Body of pancreas (tissue), 4 donors: ENCODE measurements around the gene FAT3.

Experiments used
- CTCF ChIP-seq, 7 experiments: fragments of 450-650 bp in 4 of 7; fragments of 200-600 bp in 3 of 7; sonication (generic) in 3 of 7; IDR thresholded peaks; one replicate each; pipeline ENCODE4 v1.5.1; 2016 to 2019; ENCODE audit warnings: antibody characterized with exemption in 7 of 7
- POLR2A ChIP-seq, 3 donors: fragments of 450-650 bp; IDR thresholded peaks; one replicate each; pipeline ENCODE4 v1.6.1; 2016; ENCODE audit warnings: antibody characterized with exemption in 3 of 3, mild to moderate bottlenecking in 2 of 3

DNA sequence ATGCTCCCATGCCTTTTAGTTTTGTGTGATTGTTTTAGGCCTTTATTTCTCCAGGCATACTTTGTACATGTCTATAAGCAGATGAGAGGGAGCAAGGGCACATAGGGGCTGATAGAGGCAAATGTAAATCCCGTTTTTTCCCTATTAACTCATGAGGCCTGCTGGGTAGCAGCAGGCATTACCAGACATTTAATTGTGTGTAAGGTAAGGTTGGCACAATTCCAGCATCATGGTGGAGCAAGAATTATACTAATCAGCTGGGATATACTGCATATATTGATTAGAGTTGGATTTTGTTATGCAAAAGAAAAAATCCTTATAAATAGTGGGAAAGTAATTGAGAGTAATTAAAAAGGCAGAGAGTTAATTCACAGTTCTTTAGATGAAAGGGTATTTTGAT, 12.2 kb downstream of the FAT3 start:
- TF ChIP-seq CTCF (IDR thresholded peaks at IDR 0.05) (no peak), POLR2A (IDR thresholded peaks at IDR 0.05) (no peak)
